SW480 (cell line): Measurements from ENCODE around the gene ACER3.
"Not testable (repeated sequence)": the region's sequence is repeated elsewhere in the genome, so short reads cannot be mapped to it uniquely, and the experiment has no call there.

ENCODE experiments used
- DNase-seq: peaks from one replicate; pipeline ENCODE4 v3.0.0-alpha.2; 2016; ENCODE audit warnings: low spot score

ACER3 gene

DNA sequence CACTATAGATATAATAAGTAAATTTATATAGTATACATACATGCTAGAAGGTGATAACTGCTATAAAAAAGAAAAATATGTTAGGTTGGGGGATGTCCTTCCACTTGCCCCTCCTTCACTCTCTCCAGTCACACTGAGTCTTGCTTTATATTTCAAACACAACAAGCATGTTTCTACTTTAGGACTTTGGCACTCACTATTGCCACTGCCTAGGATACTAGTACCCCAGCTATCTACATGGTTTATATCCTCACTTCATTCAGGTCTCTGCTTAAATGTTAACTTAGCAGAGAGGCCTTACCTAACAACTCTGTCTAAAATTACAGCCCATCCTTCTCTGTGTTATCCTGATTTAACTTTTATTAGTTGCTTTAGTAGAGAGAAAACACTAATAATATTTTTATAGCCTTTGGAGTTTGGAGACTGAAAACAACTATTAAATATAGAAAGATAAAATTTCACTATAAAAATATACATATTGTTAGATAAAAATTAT, 134.4 kb downstream of the ACER3 start:
- DNase-seq = no peak

DNA sequence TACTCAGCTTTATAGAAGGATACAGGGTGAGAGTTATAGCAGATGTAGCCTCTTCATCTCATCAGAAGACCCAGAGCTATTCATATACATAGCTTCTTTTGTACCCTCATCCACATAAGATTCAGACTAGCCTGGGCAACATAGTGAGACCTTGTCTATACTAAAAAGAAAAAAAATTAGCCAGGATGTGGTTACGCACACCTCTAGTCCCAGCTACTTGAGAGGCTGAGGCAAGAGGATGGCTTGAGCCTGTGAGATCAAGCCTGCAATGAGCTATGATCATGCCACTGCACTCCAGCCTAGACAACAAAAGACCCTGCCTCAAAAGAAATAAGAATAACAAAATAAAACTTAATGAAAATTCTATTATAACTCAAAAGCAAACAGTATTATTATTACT, 136.8 kb downstream of the ACER3 start:
- no peak for DNase-seq

DNA sequence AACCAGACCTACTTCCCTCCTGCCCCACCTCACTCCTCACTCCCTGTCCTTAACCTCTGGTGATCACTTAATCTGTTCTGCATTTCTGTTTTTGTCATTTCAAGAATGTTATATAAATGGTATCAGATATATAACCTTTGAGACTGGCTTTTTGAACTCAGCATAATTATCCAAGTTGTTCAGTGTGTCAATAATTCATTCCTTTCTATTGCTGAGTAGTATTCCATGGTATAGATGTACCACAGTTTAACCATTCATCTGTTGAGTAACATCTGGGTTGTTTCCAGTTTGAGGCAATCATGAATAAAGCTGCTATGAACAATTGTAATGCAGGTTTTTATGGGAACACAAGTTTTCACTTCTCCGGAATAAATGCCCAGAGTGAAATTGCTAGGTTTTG, 138.9 kb downstream of the ACER3 start:
- DNase-seq = no peak

DNA sequence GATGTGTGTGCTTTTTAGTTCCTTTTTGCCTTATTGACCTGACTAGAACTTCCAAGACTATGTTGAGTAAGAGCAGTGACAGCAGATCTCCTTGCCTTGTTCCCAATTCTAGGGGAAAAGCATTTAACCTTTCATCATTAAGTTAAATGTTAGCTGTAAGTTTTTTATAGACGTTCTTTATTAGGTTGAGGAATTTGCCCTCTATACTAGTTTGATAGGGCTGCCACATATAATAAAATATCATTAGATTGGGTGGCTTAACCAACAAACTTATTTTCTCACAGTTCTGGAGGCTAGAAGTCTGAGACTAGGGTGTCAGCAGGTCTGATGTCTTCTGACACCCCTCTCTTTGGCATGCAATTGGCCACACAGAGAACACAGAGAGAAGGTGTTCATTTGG, 140.9 kb downstream of the ACER3 start:
- DNase-seq = no peak

DNA sequence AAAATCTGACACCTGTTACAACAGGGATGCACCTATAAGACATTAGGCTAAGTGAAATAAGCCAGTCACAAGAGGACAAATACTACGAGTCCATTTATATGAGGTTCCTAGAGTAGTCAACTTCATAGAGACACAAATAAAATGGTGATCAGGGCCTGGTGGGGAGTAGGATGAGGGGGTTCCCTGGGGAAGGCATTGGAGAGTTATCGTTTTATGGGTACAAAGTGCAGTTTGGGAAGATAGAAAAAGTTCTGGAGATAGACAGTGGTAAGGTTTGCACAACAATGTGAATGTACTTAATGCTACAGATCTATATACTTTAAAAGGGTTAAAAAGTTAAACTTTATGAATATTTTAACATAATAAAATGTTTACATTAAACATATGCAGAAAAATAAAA, 142.1 kb downstream of the ACER3 start:
- DNase-seq = no peak

DNA sequence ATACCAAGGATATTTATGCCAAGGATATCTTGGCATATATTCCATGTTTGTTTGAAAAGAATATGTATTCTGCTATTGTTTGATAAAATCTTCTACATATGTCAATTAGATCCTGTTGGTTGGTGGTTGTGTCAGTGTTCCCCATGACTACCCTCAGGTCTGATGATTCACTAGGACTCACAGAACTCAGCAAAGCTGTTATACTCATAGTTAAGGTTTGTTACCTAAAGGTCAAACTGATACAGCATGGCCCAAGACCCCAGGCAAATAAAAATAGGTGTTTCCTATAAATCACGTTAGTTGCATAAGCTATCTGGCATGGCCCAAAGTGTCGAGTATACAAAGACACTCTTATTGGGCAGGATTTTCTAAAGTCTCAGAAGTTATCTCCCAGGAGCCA, 143.2 kb downstream of the ACER3 start:
- DNase-seq = no peak

DNA sequence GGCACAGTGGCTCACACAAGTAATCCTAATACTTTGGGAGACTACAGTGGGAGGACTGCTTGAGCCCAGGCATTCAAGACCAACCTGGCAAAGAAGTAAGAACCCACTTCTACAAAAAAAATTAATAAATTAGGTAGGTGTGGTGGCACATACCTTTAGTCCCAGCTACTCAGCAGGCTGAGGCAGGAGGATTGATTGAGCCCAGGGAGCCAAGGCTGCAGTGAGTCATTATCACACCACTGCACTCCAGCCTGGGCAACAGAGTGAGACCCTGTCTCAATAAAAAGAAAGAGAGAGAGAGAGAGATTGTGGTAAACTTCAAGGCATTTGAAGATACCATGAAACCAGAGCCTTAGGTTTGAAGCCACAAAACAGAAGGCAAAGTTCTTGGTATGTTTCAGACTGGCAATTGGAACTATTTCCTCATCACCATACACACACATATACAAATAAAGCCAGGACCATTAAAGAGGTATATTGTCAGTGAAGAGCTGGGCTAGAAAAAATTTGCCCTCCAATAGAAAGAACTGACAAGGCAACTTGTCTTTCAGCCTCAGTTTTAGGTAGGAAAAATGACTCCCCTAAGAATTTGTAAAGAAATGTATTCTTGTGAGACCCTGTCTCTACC, 148.9 kb downstream of the ACER3 start:
- no peak for DNase-seq

DNA sequence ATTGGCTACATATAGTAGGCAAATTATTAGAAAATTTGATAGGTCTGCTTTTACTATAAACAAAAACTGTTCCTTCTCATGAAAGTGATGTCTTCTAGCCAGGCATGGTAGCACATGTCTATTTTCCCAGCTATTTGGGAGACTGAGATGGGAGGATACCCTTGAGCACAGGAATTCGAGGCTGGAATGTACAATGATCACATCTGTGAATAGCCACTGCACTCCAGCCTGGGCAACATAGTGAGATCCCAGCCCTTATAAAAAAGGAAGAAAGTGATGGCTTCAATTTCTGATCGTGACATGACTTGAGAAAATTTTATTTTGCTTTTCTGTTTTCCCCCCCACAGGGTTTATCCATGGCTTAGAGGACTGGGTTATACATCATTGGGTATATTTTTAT, 154.0 kb downstream of the ACER3 start:
- no peak for DNase-seq

DNA sequence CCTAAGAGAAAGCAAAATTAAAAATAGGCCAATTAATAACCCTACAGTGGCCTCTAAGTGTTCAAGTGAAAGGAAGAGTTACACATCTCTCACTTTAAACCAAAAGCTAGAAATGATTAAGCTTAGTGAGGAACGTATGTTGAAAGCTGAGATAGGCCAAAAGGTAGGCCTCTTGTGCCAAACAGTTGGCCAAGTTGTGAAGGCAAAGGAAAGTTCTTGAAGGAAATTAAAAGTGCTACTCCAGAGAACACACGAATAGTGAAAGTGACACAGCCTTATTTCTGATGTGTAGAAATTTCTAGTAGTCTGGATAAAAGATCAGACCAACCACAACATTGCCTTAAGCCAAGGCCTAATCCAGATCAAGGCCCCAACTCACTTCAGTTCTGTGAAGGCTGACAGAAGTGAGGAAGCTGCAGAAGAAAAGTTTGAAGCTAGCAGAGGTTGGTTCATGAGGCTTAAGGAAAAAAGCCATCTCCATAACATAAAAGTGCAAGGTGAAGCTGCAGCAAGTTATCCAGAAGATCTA, 157.7 kb downstream of the ACER3 start:
- not testable (repeated sequence) for DNase-seq

DNA sequence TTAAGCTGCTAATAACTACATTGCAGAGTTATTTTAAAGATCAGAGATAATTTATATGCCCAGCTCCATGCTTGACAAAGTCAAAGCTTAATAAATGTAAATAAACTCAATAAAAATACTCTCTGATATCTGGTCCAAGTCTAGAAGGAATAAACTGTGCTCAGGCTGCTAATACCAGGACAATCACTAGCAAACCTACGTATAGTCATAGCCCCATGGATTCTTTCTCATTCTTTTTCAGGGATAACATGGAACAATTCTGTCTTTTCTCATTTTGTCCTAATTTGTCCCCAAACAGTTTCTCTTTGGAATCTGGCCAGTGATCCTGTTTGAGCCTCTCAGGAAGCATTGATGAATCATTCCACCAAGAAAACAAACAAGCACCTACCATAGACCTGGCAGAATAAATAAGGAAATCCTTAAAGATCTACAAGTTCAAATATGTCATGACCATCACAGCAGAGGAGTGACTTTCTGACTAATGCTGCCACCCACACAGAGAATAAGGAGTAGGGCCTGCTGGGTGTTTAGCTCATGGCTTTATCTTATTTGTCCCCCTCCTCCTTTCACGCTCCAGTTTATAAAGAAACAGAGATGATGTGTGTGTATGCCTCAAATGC, 159.4 kb downstream of the ACER3 start:
- DNase-seq = peak; percentile 27

DNA sequence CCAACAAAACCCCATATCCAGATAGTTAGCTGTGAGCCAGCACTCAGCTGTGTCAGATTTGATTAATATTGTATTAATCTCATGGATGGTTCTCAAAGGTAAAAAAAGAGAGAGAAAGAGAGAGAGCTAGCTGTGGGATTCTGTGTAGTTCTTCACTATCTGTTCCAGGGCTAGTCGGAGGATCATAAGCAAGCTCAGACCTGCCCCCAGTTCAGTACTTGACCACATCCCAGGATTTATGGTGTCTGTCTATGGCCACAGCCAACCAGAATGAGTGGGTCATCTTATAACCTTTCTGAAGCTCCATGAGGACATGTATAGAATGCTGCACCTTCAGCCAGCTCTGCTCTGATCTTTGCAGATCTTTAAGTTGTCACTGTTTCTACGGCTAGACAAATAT, 160.0 kb downstream of the ACER3 start:
- peak; percentile 31 for DNase-seq

DNA sequence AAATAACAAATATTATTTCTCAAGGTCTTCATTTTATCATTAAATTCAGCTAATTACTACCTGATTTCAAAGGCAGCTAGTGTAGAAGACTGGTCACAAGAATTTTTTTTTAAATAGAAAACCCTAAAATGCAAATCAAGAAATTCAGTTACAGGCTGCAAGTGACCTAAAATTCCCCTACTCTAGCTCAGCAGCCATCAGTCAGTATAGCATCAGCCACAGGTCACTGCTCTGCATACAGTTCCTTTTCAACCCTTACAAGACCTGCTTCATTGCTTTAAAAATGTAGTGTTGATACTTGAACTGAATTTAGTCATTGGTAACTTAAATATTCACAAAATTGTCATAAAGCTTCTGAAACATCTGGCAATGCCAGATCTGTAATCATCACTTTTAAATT, 164.0 kb downstream of the ACER3 start:
- no peak for DNase-seq

DNA sequence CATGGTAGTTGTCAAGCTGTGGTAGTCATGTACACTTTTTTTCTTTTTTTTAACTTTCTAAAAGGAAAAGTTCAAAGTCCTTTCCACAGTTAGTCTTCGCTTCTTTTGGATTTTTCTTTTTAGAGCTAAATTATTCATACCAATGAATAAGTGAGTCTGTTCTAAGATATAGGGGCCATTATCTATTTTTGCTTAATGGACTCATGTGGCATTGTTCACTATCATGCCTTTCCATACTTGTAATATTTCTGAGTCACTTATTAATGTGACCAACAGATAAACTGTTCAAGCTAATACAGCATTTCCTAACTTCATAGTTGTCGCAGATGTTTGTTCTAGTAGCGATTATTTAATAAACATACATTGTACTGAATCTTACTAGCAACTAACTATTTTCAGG, 165.5 kb downstream of the ACER3 start:
- DNase-seq = no peak

DNA sequence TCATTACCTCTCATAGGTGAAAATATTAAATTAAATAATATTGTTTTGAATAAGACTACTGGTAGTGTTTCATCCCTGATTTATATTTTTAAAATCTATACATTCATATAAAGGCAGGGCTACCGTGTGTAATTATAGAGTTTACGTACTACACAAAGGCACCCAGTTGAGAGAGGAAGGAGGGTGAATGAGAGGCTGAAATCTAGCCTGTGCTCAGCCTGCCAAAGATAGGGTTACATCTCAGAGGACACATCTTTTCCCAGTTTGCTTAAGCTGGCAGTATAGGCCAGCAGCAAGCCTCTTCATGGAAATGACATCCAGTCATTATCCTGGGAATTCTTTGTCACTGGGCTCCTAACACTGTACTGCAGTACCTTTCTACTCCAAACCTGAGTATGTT, 166.0 kb downstream of the ACER3 start:
- DNase-seq = no peak

DNA sequence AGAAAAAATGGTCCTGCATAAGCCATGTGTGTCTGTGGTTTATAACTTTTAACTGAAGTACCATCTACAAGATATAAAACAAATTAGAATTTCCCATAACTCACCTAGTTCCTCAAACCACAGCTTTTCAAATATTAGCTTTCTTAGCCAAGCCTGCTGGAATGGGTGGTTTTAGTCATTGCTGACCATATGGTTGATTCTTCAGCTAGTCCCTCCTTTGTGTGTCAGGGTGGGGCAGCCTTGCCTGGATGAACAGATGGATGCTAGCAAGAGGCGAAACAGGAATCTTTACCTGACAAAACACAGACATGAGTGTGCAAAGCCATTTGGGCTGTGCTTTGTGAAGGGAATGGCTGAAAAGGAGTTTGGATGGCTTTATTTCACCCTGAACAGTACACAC, 166.6 kb downstream of the ACER3 start:
- DNase-seq = no peak

DNA sequence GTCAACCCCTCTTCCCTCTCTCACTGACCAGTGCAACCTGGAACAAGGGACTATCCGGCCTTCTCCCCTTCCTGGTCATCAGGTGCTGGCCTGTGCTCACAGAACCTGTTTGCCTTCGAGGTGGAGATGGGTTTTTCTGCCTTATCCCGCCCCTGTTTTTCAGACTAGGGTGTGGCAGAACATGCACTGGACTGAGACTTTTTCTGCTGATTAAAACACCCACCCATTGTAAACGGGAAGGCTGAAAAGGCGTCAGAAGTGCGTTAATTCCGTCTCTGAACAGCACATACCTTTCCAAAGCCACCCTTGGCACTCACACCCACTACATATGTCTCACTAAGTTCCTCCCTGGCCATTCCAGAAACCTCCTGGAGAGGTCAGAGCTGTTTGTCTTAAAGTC, 169.1 kb downstream of the ACER3 start:
- DNase-seq = no peak

DNA sequence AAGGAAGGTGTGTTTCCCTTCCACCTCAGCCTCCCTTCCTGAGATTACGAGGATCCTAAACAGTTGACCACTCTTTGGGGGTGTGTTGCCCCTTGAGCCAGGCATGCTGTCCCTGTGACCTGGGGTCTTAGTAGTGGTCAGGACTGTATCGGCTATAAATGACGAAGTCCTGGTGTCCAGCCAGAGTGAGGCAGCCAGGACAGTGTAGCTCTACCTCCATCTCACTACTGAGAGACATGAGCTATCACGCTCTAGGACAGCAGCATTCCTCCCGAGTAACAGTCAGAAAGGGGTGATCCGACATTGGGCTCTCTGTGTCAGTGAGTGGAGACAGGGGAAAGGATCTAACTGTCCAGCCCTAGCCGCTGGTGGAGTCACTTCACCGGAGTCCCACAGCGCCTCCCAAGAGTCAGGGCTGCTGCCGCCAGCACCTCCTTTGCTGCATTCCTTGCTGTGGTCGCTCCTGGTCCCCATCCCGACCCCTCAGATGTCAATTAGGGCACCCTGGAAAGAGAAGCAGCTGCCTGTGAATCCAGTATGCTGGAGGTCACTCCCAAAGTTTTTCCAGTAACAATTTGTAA, 170.2 kb downstream of the ACER3 start:
- DNase-seq = no peak

DNA sequence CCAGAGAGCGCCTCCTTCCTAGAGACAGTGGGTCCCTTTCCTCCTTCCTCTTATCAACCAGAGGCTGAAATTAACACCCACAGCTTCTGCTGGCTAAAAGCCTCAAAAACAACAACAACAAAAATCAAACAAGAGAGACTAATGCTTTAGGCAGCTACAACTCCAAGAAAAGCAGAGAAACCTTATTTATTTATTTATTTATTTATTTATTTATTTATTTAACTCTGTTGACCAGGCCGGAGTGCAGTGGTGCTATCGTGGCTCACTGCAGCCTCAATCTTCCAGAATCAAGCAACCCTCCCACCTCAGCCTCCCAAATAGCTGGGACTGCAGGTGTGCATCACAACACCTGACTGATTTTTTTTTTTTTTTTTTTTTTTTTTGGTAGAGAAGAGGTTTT, 170.9 kb downstream of the ACER3 start:
- no peak for DNase-seq

DNA sequence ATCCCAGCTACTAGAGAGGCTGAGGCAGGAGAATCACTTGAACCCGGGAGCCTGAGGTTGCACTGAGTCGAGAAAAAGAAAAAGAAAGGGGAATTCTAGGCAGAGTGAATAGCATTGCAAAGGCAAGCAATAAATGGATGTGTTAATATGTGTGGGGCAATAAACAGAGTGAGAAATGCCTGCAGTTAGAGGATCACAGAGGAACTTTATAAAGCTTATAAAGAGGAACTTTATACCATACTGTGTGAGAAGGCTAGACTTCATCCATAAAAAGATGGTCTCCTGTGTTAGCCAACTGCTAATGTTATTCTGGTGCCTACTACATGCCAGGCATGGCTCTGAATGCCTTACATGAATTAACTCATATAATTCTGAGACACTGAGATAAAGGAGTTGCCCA, 174.3 kb downstream of the ACER3 start:
- DNase-seq = no peak

DNA sequence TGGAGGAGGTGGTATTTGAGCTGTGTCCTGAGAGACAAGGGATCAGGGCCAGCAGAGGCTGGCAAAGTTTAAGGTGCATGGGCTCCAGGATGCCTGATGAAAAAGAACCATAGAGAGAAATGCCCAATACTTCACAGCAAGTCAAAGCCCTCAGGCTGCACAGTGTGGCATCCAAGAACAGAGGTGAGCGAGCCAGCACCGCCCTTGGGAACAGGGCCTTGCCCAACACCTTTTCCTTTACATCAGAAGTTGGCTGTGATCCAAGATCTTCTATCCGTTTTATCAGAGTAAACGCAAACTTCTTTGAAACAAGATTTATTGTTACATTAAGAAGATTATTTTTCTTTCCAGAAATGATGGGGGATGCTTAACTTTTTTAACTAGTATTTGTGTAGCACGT, 174.9 kb downstream of the ACER3 start:
- DNase-seq = no peak

DNA sequence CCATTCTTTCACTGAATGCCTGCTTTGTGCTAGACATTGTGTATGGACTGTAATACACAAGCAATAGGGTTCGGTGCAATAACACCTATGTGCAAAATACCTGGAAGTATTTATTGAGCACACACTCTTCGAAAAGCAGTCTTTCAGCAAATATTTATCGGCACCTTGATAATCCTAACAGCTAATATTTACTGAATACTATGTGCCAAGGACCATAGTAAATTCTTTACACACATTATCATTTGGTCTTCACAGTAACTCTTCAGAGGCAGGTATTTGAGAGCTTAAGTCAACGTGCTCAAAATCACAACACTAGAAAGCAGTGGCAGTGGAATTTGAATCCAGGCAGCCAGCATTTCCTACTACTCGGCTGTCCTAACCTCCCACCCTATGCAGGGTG, 175.7 kb downstream of the ACER3 start:
- DNase-seq = no peak

DNA sequence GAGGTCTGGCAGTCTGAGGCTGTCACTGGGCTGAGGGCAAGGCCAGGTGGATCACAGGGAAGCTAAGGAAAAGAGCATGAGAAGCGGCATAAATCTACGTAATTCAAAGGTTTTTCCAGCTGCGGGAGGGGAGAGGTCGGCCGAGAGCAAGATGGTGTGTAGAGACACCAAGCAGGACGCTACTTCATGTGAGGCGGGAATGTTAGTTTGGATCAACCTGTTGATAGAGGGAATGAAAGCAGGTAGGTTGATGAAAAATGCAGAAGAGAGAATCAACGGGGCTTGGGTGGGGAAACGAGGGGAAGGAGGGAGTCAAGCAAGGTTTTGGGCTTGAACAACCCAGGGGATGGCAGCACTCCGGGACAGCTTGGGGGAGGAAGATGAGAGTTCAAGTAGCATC, 176.3 kb downstream of the ACER3 start:
- no peak for DNase-seq

DNA sequence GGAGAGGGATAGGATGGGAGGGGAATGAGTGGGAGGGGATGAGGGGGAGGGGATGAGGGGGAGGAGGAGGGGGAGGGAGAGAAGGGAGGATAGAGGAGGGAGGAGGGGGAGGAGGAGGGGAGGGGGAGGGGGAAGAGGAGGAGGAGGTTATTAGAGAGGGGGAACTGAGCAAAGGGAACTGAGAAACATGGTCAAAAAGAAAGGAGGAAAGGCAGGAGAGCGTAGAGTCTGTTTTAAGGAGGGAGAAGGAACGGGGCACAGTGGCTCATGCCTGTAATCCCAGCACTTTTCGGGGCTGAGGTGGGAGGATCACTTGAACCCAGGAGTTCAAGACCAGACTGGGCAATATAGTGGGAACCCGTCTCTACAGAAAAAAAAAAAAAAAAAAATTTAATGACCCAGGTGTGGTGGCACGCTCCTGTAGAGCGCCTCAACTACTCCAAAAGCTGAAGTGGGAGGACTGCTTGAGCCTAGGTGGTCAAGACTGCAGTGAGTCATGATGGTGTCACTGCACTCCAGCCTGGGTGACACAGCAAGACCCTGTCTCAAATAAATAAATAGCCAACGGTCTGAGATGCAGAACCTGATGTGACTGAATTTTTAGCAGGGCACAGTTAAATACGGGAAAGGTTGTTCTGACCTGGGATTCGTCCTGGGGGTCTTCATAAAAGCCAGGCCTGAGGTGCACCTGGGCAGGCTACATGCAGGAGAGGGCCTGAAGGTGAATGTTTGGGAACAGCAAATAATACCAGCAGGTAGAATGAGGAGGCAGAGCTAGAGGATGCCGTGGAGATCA, 177.5 kb downstream of the ACER3 start:
- DNase-seq = no peak
